DND-41 (cell line): Measurements from ENCODE around the gene DYSF.

Experiments used
- CTCF ChIP-seq: IDR thresholded peaks from 2 replicates; pipeline ENCODE4 v1.5.1; 2012; ENCODE audit warnings: borderline replicate concordance, low read length, moderate library complexity, mild to moderate bottlenecking; ENCODE audit not compliant: poor library complexity, severe bottlenecking; ENCODE audit errors: extremely low read depth
- EZH2 ChIP-seq: IDR thresholded peaks from 3 replicates; pipeline ENCODE4 v1.6.1; 2012; ENCODE audit warnings: borderline replicate concordance, low read depth, mild to moderate bottlenecking, moderate library complexity, low read length, inconsistent platforms; ENCODE audit not compliant: severe bottlenecking

- TF ChIP-seq CTCF: no peak
- TF ChIP-seq EZH2: no peak
Observed at GRCh38 chr2:71500426-71501079, 47.2 kb downstream of the DYSF start.
